Neural cell (in vitro differentiated cells): ENCODE data around the gene AFAP1. TPM values are rescaled to one million over a fixed set of nuclear protein-coding genes. Genes with fewer than 3 reads are reported as not detected.

Source experiments
- H2AFZ ChIP-seq: fragments of 200-600, 300-800 bp; sonication (generic), shearing (Covaris generic); 2 replicates; pipeline ENCODE4 v1.6.0; 2014; ENCODE audit warnings: low read depth, mild to moderate bottlenecking, antibody characterized with exemption, low read length, moderate library complexity
- H3F3A ChIP-seq: fragments of 200-600 bp; shearing (Covaris generic); 2 replicates; pipeline ENCODE4 v1.6.1; 2016; ENCODE audit warnings: mild to moderate bottlenecking, moderate library complexity, mixed read lengths, antibody characterized with exemption, low read length; ENCODE audit not compliant: insufficient read depth, poor library complexity, severe bottlenecking
- H3K27ac ChIP-seq: fragments of 200-600, 300-800 bp; sonication (generic), shearing (Covaris generic); 2 replicates; pipeline ENCODE4 v1.5.1; 2014; ENCODE audit warnings: mild to moderate bottlenecking, low read length, moderate library complexity
- H3K27me3 ChIP-seq: fragments of 300-800, 200-600 bp; sonication (generic), shearing (Covaris generic); 2 replicates; pipeline ENCODE4 v1.6.0; 2014; ENCODE audit warnings: mild to moderate bottlenecking, low read depth, low read length, moderate library complexity; ENCODE audit not compliant: insufficient read depth
- H3K36me3 ChIP-seq: fragments of 300-800, 200-600 bp; sonication (generic), shearing (Covaris generic); 2 replicates; pipeline ENCODE4 v1.5.1; 2014; ENCODE audit warnings: mild to moderate bottlenecking, antibody characterized with exemption, low read length, moderate library complexity; ENCODE audit not compliant: insufficient read depth
- H3K4me2 ChIP-seq: fragments of 300-800, 200-600 bp; sonication (generic), shearing (Covaris generic); 2 replicates; pipeline ENCODE4 v1.6.0; 2014; ENCODE audit warnings: mild to moderate bottlenecking, low read length
- H3K4me3 ChIP-seq: fragments of 300-800, 200-600 bp; sonication (generic), shearing (Covaris generic); 2 replicates; pipeline ENCODE4 v1.5.1; 2014; ENCODE audit warnings: mild to moderate bottlenecking, low read length, moderate library complexity
- H3K79me2 ChIP-seq: fragments of 200-600 bp; shearing (Covaris generic); replicated peaks from 2 replicates; pipeline ENCODE4 v1.6.0; 2014; ENCODE audit warnings: mild to moderate bottlenecking, low read length, moderate library complexity; ENCODE audit not compliant: insufficient read depth
- H3K9ac ChIP-seq: fragments of 300-800, 200-600 bp; sonication (generic), shearing (Covaris generic); 2 replicates; pipeline ENCODE4 v1.6.1; 2016; ENCODE audit warnings: mild to moderate bottlenecking, low read length, mixed read lengths
- H3K9me2 ChIP-seq: fragments of 200-600 bp; shearing (Covaris generic); 2 replicates; pipeline ENCODE4 v1.6.1; 2016; ENCODE audit warnings: mild to moderate bottlenecking, low read length, mixed read lengths; ENCODE audit not compliant: insufficient read depth
- H3K9me3 ChIP-seq: fragments of 200-600, 300-800 bp; sonication (generic), shearing (Covaris generic); 2 replicates; pipeline ENCODE4 v1.6.1; 2016; ENCODE audit warnings: mild to moderate bottlenecking, mixed run types, low read length, moderate library complexity, mixed read lengths
- H4K20me1 ChIP-seq: fragments of 200-600 bp; shearing (Covaris generic); 2 replicates; pipeline ENCODE4 v1.6.1; 2016; ENCODE audit warnings: mild to moderate bottlenecking, mixed run types; ENCODE audit not compliant: insufficient read depth
- CTCF ChIP-seq: fragments of 450-650 bp; IDR thresholded peaks from 2 replicates; pipeline ENCODE4 v1.5.1; 2014; ENCODE audit warnings: antibody characterized with exemption, mild to moderate bottlenecking, moderate library complexity; ENCODE audit not compliant: poor library complexity, severe bottlenecking
- EP300 ChIP-seq: fragments of 450-650 bp; conservative IDR thresholded peaks from 2 replicates; pipeline ENCODE4 v1.6.1; 2014; ENCODE audit warnings: antibody characterized with exemption, mild to moderate bottlenecking, moderate library complexity; ENCODE audit not compliant: poor library complexity, severe bottlenecking
- EZH2 ChIP-seq: fragments of 200-600, 300-800 bp; shearing (Covaris generic), sonication (generic); IDR thresholded peaks from 2 replicates; pipeline ENCODE4 v1.6.1; 2014; ENCODE audit warnings: antibody characterized with exemption, low read length, borderline replicate concordance, mild to moderate bottlenecking; ENCODE audit not compliant: insufficient read depth, poor library complexity, severe bottlenecking
- MXI1 ChIP-seq: fragments of 450-650 bp; conservative IDR thresholded peaks from 2 replicates; pipeline ENCODE4 v1.6.1; 2014; ENCODE audit warnings: antibody characterized with exemption, mild to moderate bottlenecking; ENCODE audit not compliant: poor library complexity, severe bottlenecking
- POLR2AphosphoS5 ChIP-seq: IDR thresholded peaks from 2 replicates; pipeline ENCODE4 v1.6.1; 2012
- RAD21 ChIP-seq: fragments of 450-650 bp; conservative IDR thresholded peaks from 2 replicates; pipeline ENCODE4 v1.6.1; 2014; ENCODE audit warnings: antibody characterized with exemption, mild to moderate bottlenecking, moderate library complexity
- REST ChIP-seq: IDR thresholded peaks from 2 replicates; pipeline ENCODE4 v1.6.1; 2012; ENCODE audit warnings: borderline replicate concordance
- SMC3 ChIP-seq: fragments of 450-650 bp; conservative IDR thresholded peaks from 2 replicates; pipeline ENCODE4 v1.6.1; 2014; ENCODE audit warnings: antibody characterized with exemption, mild to moderate bottlenecking, moderate library complexity; ENCODE audit not compliant: poor library complexity
- TAF1 ChIP-seq: IDR thresholded peaks from 2 replicates; pipeline ENCODE4 v1.6.1; 2012; ENCODE audit warnings: low read depth
- polyA plus RNA-seq: library from polyadenylated mRNA; depleted of rRNA; stranded (reverse); fragments of >200 nt; gene quantifications from 2 replicates; pipeline ENCODE4 v1.2.3, GENCODE V29; 2014

AFAP1 gene
- polyA plus RNA-seq, 1 donor from 2014 or later: 38.9 TPM

GRCh38 chr4:7826909-7827306 lies 112.8 kb downstream of the AFAP1 start:
- Histone ChIP-seq H3K36me3 (peaks cover 6% of the 10 kb centered on the region), H3K4me3 (no peak overlapping the region), H3F3A (no peaks in the 10 kb centered on the region), H3K9ac (no peak overlapping the region), H3K27me3 (no peaks in the 10 kb centered on the region), H3K4me2 (no peak overlapping the region), H2AFZ (no peak overlapping the region), H3K79me2 (peaks cover 2% of the 10 kb centered on the region), H3K27ac (no peak overlapping the region), H3K9me2 (no peaks in the 10 kb centered on the region), H3K9me3 (no peaks in the 10 kb centered on the region), H4K20me1 (no peaks in the 10 kb centered on the region)
- no peak for TF ChIP-seq EP300

- H3K79me2 ChIP-seq: no peaks in the 10 kb centered on the region
- peaks cover 6% of the 10 kb centered on the region for H3K36me3 ChIP-seq
- no peak overlapping the region for H3K9ac ChIP-seq
- no peaks in the 10 kb centered on the region for H3K9me3 ChIP-seq
- H3F3A ChIP-seq: no peaks in the 10 kb centered on the region
- no peaks in the 10 kb centered on the region for H4K20me1 ChIP-seq
- no peaks in the 10 kb centered on the region for H3K9me2 ChIP-seq
- no peak overlapping the region for H3K4me3 ChIP-seq
- H3K27me3 ChIP-seq: no peaks in the 10 kb centered on the region
- TF ChIP-seq TAF1 (no peak), REST (no peak), POLR2AphosphoS5 (no peak), CTCF (no peak), EP300 (no peak), EZH2 (no peak), RAD21 (no peak), MXI1 (no peak), SMC3 (no peak)
- H3K27ac ChIP-seq: no peak overlapping the region
- no peak overlapping the region for H3K4me2 ChIP-seq
- no peak overlapping the region for H2AFZ ChIP-seq
Measured at GRCh38 chr4:7826176-7826908, 113.3 kb downstream of the AFAP1 start.
